ENCODE data around the gene STK38L.

Gene STK38L

GRCh38 chr12:27300226-27300625 is 56.1 kb downstream of the STK38L start:
- H3K4me3 ChIP-seq (ENCODE audit: low read depth, low read length), result no peak overlapping the region
- in situ Hi-C loops (cut with HindIII; ENCODE audit: low sequenced_read_pairs), result no loop called here
- DNase-seq (ENCODE audit: low read depth), result no peak
- TF ChIP-seq, protein P1, sequence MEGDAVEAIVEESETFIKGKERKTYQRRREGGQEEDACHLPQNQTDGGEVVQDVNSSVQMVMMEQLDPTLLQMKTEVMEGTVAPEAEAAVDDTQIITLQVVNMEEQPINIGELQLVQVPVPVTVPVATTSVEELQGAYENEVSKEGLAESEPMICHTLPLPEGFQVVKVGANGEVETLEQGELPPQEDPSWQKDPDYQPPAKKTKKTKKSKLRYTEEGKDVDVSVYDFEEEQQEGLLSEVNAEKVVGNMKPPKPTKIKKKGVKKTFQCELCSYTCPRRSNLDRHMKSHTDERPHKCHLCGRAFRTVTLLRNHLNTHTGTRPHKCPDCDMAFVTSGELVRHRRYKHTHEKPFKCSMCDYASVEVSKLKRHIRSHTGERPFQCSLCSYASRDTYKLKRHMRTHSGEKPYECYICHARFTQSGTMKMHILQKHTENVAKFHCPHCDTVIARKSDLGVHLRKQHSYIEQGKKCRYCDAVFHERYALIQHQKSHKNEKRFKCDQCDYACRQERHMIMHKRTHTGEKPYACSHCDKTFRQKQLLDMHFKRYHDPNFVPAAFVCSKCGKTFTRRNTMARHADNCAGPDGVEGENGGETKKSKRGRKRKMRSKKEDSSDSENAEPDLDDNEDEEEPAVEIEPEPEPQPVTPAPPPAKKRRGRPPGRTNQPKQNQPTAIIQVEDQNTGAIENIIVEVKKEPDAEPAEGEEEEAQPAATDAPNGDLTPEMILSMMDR (IDR thresholded peaks at IDR 0.05; ENCODE audit: low read depth, low read length, missing control alignments), result no peak

GRCh38 chr12:27303139-27304111 is 59.3 kb downstream of the STK38L start:
- H3K4me3 ChIP-seq (ENCODE audit: low read depth, low read length), result no peak overlapping the region
- DNase-seq (ENCODE audit: low read depth), result no peak
- in situ Hi-C loops (cut with HindIII; ENCODE audit: low sequenced_read_pairs), result no loop called here
- TF ChIP-seq, protein P1 (IDR thresholded peaks at IDR 0.05; ENCODE audit: low read depth, low read length, missing control alignments), result no peak

GRCh38 chr12:27304856-27305255 is 60.8 kb downstream of the STK38L start:
- H3K4me3 ChIP-seq (ENCODE audit: low read depth, low read length), result no peak overlapping the region
- in situ Hi-C loops (cut with HindIII; ENCODE audit: low sequenced_read_pairs), result no loop called here
- no peak for DNase-seq (ENCODE audit: low read depth)
- TF ChIP-seq, protein P1 (IDR thresholded peaks at IDR 0.05; ENCODE audit: low read depth, low read length, missing control alignments), result no peak

DNA sequence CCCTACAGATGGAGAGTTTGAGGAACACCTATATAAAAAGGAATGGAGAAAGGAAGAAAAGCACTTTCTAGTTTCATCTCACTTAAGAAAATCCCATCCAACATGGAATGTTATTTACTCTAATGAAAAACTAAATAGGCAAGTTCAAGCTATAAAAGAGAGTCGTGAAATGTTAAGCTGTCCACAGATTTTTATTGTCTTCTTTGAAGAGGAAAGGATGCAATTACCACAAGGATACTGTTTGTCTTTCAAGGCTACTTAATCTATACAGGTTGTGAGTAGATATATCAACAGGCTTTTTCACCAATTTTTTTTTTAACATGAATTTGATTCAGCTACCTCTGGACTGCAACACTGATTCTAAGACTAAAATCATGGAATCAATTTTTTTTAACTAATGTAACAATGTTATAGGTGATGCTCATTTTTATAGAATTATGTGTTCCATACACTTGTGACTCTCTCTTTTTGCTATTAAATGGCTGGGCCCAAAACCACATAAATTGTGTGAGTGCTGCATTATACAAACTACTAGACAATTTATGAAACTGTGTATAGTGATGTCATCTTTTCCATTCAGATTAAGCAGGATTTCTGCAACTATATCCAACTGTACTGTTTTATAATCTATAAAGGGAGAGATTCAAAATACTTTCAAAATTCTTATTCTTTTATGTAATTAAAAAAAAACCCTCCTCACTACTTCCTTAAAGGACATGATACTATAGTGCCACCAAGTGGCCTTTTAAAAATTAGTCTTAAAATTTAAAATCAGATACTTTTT is 61.8 kb downstream of the STK38L start:
- in situ Hi-C loops (cut with HindIII; ENCODE audit: low sequenced_read_pairs), result no loop called here
- no peak overlapping the region for H3K4me3 ChIP-seq (ENCODE audit: low read depth, low read length)
- TF ChIP-seq, protein P1 (IDR thresholded peaks at IDR 0.05; ENCODE audit: low read depth, low read length, missing control alignments), result no peak
- DNase-seq (ENCODE audit: low read depth), result peak; percentile 43

- in situ Hi-C loops (cut with HindIII; ENCODE audit: low sequenced_read_pairs), result no loop called here
- no peak overlapping the region for H3K4me3 ChIP-seq (ENCODE audit: low read depth, low read length)
- TF ChIP-seq, protein P1 (IDR thresholded peaks at IDR 0.05; ENCODE audit: low read depth, low read length, missing control alignments), result no peak
- no peak for DNase-seq (ENCODE audit: low read depth)
Observed at GRCh38 chr12:27309293-27309994, 65.4 kb downstream of the STK38L start.

- DNase-seq (ENCODE audit: low read depth), result no peak
- H3K4me3 ChIP-seq (ENCODE audit: low read depth, low read length), result no peak overlapping the region
- TF ChIP-seq, protein P1 (IDR thresholded peaks at IDR 0.05; ENCODE audit: low read depth, low read length, missing control alignments), result no peak
- in situ Hi-C loops (cut with HindIII; ENCODE audit: low sequenced_read_pairs), result no loop called here
Observed at GRCh38 chr12:27309995-27310315, 65.9 kb downstream of the STK38L start.
